ENCODE results near the gene GLT1D1.

Gene GLT1D1

GRCh38 chr12:128914908-128915563 lies 61.8 kb downstream of the GLT1D1 start:
- Histone ChIP-seq H3K9ac (ENCODE audit: low read length) (no peak overlapping the region), H3K36me3 (ENCODE audit: control insufficient read depth, insufficient read depth, low read length) (no peaks in the 10 kb centered on the region), H3K27ac (ENCODE audit: low read depth, low read length) (no peak overlapping the region), H3K27me3 (ENCODE audit: control insufficient read depth, insufficient read depth, low read length) (no peaks in the 10 kb centered on the region), H3K4me3 (ENCODE audit: low read length) (no peak overlapping the region), H3K4me1 (ENCODE audit: control insufficient read depth, insufficient read depth, low read length) (no peaks in the 10 kb centered on the region)

- H3K27ac ChIP-seq (ENCODE audit: low read depth, low read length): no peak overlapping the region
- no peak overlapping the region for H3K4me3 ChIP-seq (ENCODE audit: low read length)
- no peak overlapping the region for H3K9ac ChIP-seq (ENCODE audit: low read length)
- no peaks in the 10 kb centered on the region for H3K36me3 ChIP-seq (ENCODE audit: control insufficient read depth, insufficient read depth, low read length)
- no peaks in the 10 kb centered on the region for H3K4me1 ChIP-seq (ENCODE audit: control insufficient read depth, insufficient read depth, low read length)
- H3K27me3 ChIP-seq (ENCODE audit: control insufficient read depth, insufficient read depth, low read length): no peaks in the 10 kb centered on the region
Observed at GRCh38 chr12:128916425-128916824, 63.1 kb downstream of the GLT1D1 start.

- no peaks in the 10 kb centered on the region for H3K36me3 ChIP-seq (ENCODE audit: control insufficient read depth, insufficient read depth, low read length)
Observed at GRCh38 chr12:128918481-128919260, 65.4 kb downstream of the GLT1D1 start.

GRCh38 chr12:128920468-128920867 lies 67.2 kb downstream of the GLT1D1 start:
- Histone ChIP-seq H3K27ac (ENCODE audit: low read depth, low read length) (no peak overlapping the region), H3K36me3 (ENCODE audit: control insufficient read depth, insufficient read depth, low read length) (no peaks in the 10 kb centered on the region), H3K4me1 (ENCODE audit: control insufficient read depth, insufficient read depth, low read length) (no peaks in the 10 kb centered on the region), H3K27me3 (ENCODE audit: control insufficient read depth, insufficient read depth, low read length) (no peaks in the 10 kb centered on the region), H3K4me3 (ENCODE audit: low read length) (no peak overlapping the region), H3K9ac (ENCODE audit: low read length) (no peak overlapping the region)

More at GRCh38 chr12:128918481-128919260, 65.4 kb downstream of the GLT1D1 start:
- no peaks in the 10 kb centered on the region for H3K4me1 ChIP-seq (ENCODE audit: control insufficient read depth, insufficient read depth, low read length)
- H3K27ac ChIP-seq (ENCODE audit: low read depth, low read length): no peak overlapping the region
- no peak overlapping the region for H3K4me3 ChIP-seq (ENCODE audit: low read length)
- H3K9ac ChIP-seq (ENCODE audit: low read length): no peak overlapping the region
- H3K27me3 ChIP-seq (ENCODE audit: control insufficient read depth, insufficient read depth, low read length): no peaks in the 10 kb centered on the region

- H3K27ac ChIP-seq (ENCODE audit: low read depth, low read length): no peak overlapping the region
- no peaks in the 10 kb centered on the region for H3K27me3 ChIP-seq (ENCODE audit: control insufficient read depth, insufficient read depth, low read length)
- no peaks in the 10 kb centered on the region for H3K36me3 ChIP-seq (ENCODE audit: control insufficient read depth, insufficient read depth, low read length)
- no peaks in the 10 kb centered on the region for H3K4me1 ChIP-seq (ENCODE audit: control insufficient read depth, insufficient read depth, low read length)
- no peak overlapping the region for H3K9ac ChIP-seq (ENCODE audit: low read length)
- no peak overlapping the region for H3K4me3 ChIP-seq (ENCODE audit: low read length)
Observed at GRCh38 chr12:128928361-128928760, 75.1 kb downstream of the GLT1D1 start.

GRCh38 chr12:128929057-128929456 lies 75.8 kb downstream of the GLT1D1 start:
- Histone ChIP-seq H3K9ac (ENCODE audit: low read length) (no peak overlapping the region), H3K27ac (ENCODE audit: low read depth, low read length) (no peak overlapping the region), H3K27me3 (ENCODE audit: control insufficient read depth, insufficient read depth, low read length) (no peaks in the 10 kb centered on the region), H3K4me3 (ENCODE audit: low read length) (no peak overlapping the region), H3K36me3 (ENCODE audit: control insufficient read depth, insufficient read depth, low read length) (no peaks in the 10 kb centered on the region), H3K4me1 (ENCODE audit: control insufficient read depth, insufficient read depth, low read length) (no peaks in the 10 kb centered on the region)

GRCh38 chr12:128930606-128931005 lies 77.3 kb downstream of the GLT1D1 start:
- no peak overlapping the region for H3K9ac ChIP-seq (ENCODE audit: low read length)
- H3K4me1 ChIP-seq (ENCODE audit: control insufficient read depth, insufficient read depth, low read length): no peaks in the 10 kb centered on the region
- H3K36me3 ChIP-seq (ENCODE audit: control insufficient read depth, insufficient read depth, low read length): no peaks in the 10 kb centered on the region
- no peaks in the 10 kb centered on the region for H3K27me3 ChIP-seq (ENCODE audit: control insufficient read depth, insufficient read depth, low read length)
- H3K4me3 ChIP-seq (ENCODE audit: low read length): no peak overlapping the region
- H3K27ac ChIP-seq (ENCODE audit: low read depth, low read length): no peak overlapping the region

- Histone ChIP-seq H3K4me1 (ENCODE audit: control insufficient read depth, insufficient read depth, low read length) (no peaks in the 10 kb centered on the region), H3K4me3 (ENCODE audit: low read length) (no peak overlapping the region), H3K36me3 (ENCODE audit: control insufficient read depth, insufficient read depth, low read length) (no peaks in the 10 kb centered on the region), H3K9ac (ENCODE audit: low read length) (no peak overlapping the region), H3K27ac (ENCODE audit: low read depth, low read length) (no peak overlapping the region), H3K27me3 (ENCODE audit: control insufficient read depth, insufficient read depth, low read length) (no peaks in the 10 kb centered on the region)
Observed at GRCh38 chr12:128932521-128932920, 79.2 kb downstream of the GLT1D1 start.

GRCh38 chr12:128933039-128933438 lies 79.8 kb downstream of the GLT1D1 start:
- Histone ChIP-seq H3K4me3 (ENCODE audit: low read length) (no peak overlapping the region), H3K9ac (ENCODE audit: low read length) (no peak overlapping the region), H3K36me3 (ENCODE audit: control insufficient read depth, insufficient read depth, low read length) (no peaks in the 10 kb centered on the region), H3K4me1 (ENCODE audit: control insufficient read depth, insufficient read depth, low read length) (no peaks in the 10 kb centered on the region), H3K27me3 (ENCODE audit: control insufficient read depth, insufficient read depth, low read length) (no peaks in the 10 kb centered on the region), H3K27ac (ENCODE audit: low read depth, low read length) (no peak overlapping the region)

- no peak overlapping the region for H3K4me3 ChIP-seq (ENCODE audit: low read length)
- H3K27me3 ChIP-seq (ENCODE audit: control insufficient read depth, insufficient read depth, low read length): no peaks in the 10 kb centered on the region
- no peaks in the 10 kb centered on the region for H3K4me1 ChIP-seq (ENCODE audit: control insufficient read depth, insufficient read depth, low read length)
- no peak overlapping the region for H3K27ac ChIP-seq (ENCODE audit: low read depth, low read length)
- no peaks in the 10 kb centered on the region for H3K36me3 ChIP-seq (ENCODE audit: control insufficient read depth, insufficient read depth, low read length)
- no peak overlapping the region for H3K9ac ChIP-seq (ENCODE audit: low read length)
Observed at GRCh38 chr12:128933926-128934325, 80.6 kb downstream of the GLT1D1 start.

GRCh38 chr12:128938886-128939285 lies 85.6 kb downstream of the GLT1D1 start:
- Histone ChIP-seq H3K27me3 (ENCODE audit: control insufficient read depth, insufficient read depth, low read length) (no peaks in the 10 kb centered on the region), H3K9ac (ENCODE audit: low read length) (no peak overlapping the region), H3K4me3 (ENCODE audit: low read length) (no peak overlapping the region), H3K36me3 (ENCODE audit: control insufficient read depth, insufficient read depth, low read length) (no peaks in the 10 kb centered on the region), H3K4me1 (ENCODE audit: control insufficient read depth, insufficient read depth, low read length) (no peaks in the 10 kb centered on the region), H3K27ac (ENCODE audit: low read depth, low read length) (no peak overlapping the region)

- no peak overlapping the region for H3K9ac ChIP-seq (ENCODE audit: low read length)
- no peaks in the 10 kb centered on the region for H3K27me3 ChIP-seq (ENCODE audit: control insufficient read depth, insufficient read depth, low read length)
- no peaks in the 10 kb centered on the region for H3K36me3 ChIP-seq (ENCODE audit: control insufficient read depth, insufficient read depth, low read length)
- H3K4me3 ChIP-seq (ENCODE audit: low read length): no peak overlapping the region
- no peak overlapping the region for H3K27ac ChIP-seq (ENCODE audit: low read depth, low read length)
- no peaks in the 10 kb centered on the region for H3K4me1 ChIP-seq (ENCODE audit: control insufficient read depth, insufficient read depth, low read length)
Observed at GRCh38 chr12:128940090-128940888, 87.0 kb downstream of the GLT1D1 start.
